ENCODE measurements around the gene DDX3X. TPM values are rescaled to one million over a fixed set of nuclear protein-coding genes. Genes with fewer than 3 reads are reported as not detected.
"Not testable (repeated sequence)": the region's sequence is repeated elsewhere in the genome, so short reads cannot be mapped to it uniquely, and the experiment has no call there.

DDX3X gene
- total RNA-seq, 1 experiment from 2014 or later, result 303 TPM

DNA sequence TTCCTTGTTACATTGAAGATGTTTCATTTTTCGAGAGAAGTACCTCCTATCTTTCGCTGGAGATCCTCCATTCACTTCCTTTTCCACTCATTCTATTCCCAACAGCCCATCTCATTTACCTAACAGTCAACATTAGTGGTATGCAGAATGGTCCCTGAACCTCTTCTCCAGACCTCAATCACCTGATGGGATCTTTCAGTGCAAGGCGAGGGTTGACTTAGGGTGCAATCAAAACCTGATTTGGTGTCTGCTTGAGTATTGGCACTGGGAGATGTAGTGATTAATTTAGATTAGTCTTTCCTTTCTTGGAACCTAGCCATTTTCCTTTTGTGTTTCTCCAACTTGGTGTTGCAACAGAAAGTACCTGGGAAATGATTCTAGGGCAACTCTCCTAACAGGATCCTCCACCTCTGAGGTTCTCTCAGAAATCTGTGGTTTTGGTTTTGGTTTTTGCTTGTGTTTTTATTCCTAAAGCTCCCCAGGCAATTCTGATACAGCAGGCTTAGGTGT, 18.4 kb downstream of the DDX3X start:
- no peak for DNase-seq (ENCODE audit: extremely low read depth, low read depth)

DNA sequence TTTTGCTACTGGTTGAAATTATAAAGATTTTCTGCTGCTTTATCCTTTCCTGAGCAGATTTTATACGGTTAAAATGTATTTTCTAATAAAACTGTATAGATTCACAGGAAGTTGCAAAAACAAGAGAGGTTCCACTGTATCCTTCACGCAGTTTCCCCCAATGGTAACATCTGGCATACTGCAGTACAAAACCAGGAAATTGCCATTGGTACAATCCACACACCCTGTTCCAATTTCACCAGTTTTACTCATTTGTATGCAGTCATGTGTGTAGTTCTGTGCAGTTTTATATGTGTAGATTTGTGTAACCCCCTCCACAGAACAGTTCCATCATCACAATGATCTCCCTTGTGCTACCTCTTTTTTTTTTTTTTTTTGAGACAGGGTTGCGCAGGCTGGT, 20.0 kb downstream of the DDX3X start:
- DNase-seq (ENCODE audit: extremely low read depth, low read depth), result no peak

DNA sequence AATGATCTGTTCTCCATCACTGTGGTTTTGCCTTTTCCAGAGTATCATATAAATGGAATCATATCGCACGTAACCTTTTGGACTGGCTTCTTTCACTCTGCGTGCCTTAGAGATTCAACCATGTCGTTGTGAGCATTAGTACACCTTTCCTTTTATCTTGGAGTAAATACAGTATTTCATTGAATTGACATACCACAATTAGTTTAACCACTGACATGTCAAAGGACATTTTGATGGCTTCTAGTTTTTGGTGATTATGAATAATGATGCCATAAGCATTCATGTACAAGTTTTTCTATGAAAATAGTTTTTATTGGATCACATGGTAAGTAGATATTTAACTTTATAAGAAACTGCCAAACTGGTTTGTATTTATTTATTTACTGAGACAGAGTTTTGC, 35.2 kb downstream of the DDX3X start:
- no peak for DNase-seq (ENCODE audit: extremely low read depth, low read depth)

GRCh38 chrX:41371575-41371974, 37.6 kb downstream of the DDX3X start:
- not testable (repeated sequence) for DNase-seq (ENCODE audit: extremely low read depth, low read depth)

DNA sequence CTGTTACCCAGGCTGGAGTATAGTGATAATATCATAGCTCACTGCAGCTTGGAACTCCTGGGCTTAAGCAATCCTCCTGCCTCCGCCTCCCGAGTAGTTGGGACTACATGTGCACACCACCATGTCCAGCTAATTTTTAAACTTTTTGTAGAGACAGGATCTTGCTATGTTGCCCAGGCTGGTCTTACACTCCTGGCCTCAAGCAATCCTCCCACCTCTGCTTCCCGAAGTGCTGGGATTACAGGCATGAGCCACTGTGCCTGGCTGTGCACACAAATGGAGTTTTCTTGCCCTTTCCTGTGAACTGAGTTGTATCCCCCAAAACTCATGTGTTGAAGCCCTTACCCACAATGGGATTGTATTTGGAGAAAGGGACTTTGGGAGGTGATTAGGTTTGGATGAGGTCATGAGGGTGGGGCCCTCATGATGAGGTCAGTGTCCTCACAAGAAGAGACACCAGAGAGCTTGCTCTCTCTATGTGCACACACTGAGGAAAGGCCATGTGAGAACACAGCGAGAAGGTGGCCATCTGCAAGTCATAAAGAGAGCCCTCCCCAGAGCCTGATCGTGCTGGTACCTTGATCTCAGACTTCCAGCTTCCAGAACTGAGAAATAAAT, 40.1 kb downstream of the DDX3X start:
- DNase-seq (ENCODE audit: extremely low read depth, low read depth), result no peak

DNA sequence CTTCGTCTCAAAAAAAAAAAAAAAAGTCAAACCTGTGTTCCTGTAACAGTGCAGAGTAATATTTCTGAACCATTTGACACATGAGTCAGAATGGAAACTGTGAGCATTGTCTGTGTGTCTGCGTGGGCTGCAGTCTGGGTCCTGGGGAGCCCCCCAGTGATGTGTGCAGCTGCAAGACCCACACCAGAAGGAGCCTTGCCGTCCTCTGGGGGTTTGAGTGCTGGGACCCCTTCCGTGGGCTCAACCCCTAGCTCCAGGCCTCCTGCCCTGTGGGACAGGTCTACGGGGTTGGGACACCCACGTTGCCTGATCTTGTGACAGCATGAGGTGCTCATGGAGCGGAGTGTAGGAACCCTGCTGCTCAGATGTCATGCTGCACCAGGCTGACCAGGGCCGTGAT, 43.7 kb downstream of the DDX3X start:
- DNase-seq (ENCODE audit: extremely low read depth, low read depth), result no peak

GRCh38 chrX:41381685-41382084, 47.7 kb downstream of the DDX3X start:
- peak; percentile 86 for DNase-seq (ENCODE audit: extremely low read depth, low read depth)

- DNase-seq (ENCODE audit: extremely low read depth, low read depth), result peak; percentile 51
Observed at GRCh38 chrX:41382714-41383645, 49.0 kb downstream of the DDX3X start.

DNA sequence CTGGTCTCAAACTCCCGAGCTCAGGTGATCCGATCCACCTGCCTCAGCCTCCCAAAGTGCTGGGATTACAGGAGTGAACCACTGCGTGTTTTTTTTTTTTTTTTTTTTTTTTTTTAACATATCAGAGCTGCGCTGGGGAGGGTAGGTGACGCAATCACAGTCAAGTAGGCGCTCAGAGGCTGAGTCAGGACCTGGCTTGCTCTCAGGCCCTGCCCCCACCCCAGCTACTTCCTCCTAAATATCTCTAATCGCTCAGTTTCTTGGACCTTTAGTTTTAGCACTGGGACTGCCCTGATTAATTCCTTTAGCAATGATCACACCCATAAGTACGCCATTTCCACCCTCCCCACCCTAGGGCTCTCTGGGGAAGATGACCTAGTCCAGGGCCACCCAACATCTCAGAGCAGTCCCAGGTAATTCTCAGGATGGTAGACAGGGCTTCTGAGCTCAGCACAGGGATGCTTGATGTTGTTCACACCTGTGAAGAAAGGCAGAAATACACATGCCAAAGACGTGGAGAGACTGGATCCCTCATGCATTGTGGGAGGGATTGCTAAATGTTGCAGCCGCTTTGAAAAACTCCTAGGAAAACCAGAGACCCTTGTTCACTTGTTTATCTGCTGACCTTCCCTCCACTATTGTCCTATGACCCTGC, 50.2 kb downstream of the DDX3X start:
- peak; percentile 79 for DNase-seq (ENCODE audit: extremely low read depth, low read depth)

GRCh38 chrX:41386222-41386990, 52.4 kb downstream of the DDX3X start:
- DNase-seq (ENCODE audit: extremely low read depth, low read depth), result no peak

DNA sequence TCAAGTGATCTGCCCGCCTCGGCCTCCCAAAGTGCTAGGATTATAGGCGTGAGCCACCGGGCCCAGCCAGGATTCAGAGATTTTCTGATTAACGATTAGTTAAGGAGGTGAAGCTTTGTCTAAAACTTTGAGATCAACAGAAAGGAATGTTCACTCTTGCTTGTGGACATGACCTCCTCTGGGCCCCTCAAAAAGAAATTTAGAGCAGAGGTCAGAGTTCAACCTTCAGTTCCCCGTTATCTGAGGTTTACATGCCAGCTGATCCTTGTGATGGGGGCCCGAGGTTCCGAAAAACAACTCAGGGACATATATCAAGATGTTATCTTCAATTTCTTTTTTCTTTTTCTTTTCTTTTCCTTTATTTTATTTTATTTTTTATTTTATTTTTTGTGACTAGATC, 54.6 kb downstream of the DDX3X start:
- no peak for DNase-seq (ENCODE audit: extremely low read depth, low read depth)

DNA sequence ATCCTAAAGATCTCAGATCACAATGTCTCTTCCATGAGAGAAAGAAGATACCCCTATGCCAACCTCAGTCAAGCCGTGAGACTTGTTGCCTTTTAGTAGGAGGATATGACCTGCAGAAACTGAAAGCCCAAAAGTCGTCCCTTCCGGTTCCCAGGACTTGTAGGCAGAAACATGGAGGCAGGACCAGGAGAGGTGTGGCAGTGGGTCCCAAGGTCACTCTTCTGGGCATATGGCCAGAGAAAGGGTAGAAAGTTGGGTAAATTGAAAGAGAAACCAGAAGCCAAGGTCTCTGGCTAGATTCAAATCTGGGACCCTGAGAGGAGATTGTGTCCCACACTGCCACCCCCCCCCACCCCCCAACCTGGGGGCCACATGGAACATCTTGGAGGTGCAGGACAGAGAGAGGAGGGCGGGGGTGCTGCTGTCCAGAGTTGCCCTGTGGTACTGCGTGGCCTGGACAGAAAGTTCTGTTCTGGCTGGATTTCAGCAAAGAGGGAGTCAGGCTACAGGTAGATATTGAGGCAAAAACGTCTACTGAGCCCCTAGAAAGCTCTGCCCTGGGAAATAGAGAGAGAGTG, 55.4 kb downstream of the DDX3X start:
- no peak for DNase-seq (ENCODE audit: extremely low read depth, low read depth)

DNA sequence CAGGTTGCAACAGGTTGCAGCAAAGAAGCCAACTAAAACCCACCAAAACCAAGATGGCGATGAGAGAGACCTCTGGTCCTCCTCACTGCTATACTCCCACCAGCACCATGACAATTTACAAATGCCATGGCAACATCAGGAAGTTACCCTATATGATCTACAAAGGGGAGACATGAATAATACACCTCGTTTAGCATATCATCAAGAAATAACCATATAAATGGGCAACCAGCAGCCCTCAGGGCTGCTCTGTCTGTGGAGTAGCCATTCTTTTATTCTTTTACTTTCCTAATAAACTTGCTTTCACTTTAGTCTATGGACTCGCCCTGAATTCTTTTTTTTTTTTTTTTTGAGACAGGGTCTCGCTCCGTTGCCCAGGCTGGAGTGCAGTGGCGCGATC, 56.6 kb downstream of the DDX3X start:
- not testable (repeated sequence) for DNase-seq (ENCODE audit: extremely low read depth, low read depth)

- DNase-seq (ENCODE audit: extremely low read depth, low read depth), result no peak
Observed at GRCh38 chrX:41391606-41392005, 57.6 kb downstream of the DDX3X start.

DNA sequence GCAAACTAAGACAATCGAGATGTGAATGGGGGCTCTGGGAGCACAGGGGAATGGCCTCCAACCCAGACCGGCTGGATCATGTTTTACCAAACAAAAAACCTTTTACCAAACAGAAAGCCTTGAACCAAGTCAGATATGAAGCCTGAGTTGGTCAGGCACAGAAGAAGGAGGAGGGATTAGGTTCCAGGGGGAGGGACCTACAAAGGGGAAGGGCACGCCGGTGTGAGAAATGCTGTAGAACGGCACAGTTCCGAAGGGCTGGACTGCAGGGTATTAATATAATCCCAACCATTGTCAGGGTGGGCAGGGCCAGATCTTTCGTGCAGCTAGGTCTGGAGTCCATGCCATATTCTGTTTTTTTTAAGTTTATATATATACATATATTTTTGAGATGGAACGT, 60.3 kb downstream of the DDX3X start:
- no peak for DNase-seq (ENCODE audit: extremely low read depth, low read depth)

DNA sequence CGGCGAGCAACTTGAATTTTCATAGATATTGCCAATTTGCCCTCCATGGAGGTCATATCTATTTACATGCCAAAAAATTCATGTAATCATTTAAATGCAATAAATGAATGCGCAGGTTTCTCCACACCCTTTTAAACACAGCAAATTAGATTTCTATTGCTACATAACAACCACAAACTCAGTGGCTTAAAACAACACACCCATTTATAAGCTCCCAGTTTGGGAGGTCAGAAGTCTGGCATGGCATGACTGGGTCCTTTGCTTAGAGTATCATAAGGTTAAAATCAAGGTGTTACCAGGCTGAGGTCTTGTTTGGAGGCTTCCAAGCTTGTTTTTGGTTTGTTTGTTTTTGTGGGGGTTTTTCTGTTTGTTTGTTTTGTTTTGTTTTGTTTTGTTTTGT, 63.3 kb downstream of the DDX3X start:
- DNase-seq (ENCODE audit: extremely low read depth, low read depth), result no peak

GRCh38 chrX:41397768-41398167, 63.8 kb downstream of the DDX3X start:
- no peak for DNase-seq (ENCODE audit: extremely low read depth, low read depth)

DNA sequence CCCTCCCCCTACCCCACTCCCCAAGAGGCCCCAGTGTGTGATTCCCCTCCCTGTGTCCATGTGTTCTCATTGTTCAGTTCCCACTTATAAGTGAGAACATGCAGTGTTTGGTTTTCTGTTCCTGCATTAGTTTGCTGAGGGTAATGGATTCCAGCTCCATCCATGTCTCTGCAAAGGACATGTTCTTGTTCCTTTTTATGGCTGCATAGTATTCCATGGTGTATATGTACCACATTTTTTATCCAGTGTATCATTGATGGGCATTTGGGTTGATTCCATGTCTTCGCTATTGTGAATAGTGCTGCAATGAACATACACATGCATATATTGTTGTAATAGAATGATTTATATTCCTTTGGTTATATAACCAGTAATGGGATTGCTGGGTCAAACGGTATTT, 68.6 kb downstream of the DDX3X start:
- DNase-seq (ENCODE audit: extremely low read depth, low read depth), result not testable (repeated sequence)

DNA sequence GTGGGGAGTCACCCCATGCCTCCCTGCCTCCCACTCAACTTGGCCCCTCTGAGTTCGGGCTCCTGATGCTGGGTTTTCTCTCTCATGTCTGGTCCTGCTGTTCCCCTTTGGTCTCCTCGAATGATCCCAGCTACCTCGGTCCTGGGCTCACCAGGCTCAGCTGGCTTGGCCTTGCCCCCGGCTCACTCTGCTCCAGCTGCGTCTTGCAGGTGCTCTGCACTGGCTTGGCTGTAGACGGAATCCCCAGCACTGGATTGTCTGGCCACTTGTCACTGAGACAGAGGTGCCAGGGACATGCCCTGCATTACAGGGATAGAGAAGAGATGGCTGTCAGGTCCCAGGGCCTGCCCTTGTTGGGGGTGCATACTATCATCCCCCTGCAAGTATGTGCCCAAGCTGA, 71.6 kb downstream of the DDX3X start:
- no peak for DNase-seq (ENCODE audit: extremely low read depth, low read depth)

DNA sequence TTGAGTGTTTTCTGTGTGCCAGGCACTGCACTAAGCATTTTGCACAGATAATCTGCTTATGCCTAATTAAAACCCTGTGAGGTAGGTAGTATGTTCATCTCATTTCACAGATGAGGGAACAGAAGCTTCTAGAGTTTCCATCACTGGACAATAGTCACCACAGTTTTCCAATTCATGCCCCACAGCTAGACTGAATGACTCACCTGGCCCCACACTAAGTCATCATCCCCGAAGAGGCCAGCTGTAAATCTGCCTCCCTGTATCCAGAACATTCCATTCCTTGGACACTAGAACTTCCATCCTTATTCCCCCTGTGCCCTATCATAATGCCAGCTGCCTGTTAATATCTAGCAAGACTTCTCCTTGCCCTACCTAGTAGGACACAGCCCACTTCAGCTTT, 72.2 kb downstream of the DDX3X start:
- DNase-seq (ENCODE audit: extremely low read depth, low read depth), result no peak
